GM20431 (cell line): ENCODE results near the gene MPP4.
"Not testable (repeated sequence)": the region's sequence is repeated elsewhere in the genome, so short reads cannot be mapped to it uniquely, and the experiment has no call there.

ENCODE experiments used
- in situ Hi-C: fragments of 300-500 bp; cut with MseI, MboI; formaldehyde crosslinking; loops from one replicate; pipeline ENCODE4 v1.15.0; 2020; ENCODE audit warnings: low sequenced_read_pairs; ENCODE audit not compliant: unreplicated experiment

MPP4 gene

DNA sequence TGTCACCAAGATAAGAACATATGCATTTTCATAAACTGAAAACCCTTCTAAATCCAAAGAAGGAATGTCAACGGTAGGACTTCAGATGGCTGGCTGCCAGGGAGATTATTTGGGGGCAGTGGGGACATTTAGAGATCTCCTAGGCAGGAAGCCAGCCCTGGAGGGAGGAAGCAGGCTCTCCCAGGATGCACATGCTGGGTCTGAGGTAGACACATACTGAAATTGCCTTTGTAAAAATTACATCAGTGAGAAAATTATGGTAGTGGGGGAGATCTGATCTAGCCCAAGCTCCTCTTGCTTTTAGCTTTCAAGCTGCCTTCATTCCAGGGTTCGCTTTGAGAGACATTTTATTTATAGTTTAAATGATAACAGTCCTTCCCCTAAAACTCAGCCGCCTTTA is 24.1 kb downstream of the MPP4 start:
- in situ Hi-C loops = no loop called here

DNA sequence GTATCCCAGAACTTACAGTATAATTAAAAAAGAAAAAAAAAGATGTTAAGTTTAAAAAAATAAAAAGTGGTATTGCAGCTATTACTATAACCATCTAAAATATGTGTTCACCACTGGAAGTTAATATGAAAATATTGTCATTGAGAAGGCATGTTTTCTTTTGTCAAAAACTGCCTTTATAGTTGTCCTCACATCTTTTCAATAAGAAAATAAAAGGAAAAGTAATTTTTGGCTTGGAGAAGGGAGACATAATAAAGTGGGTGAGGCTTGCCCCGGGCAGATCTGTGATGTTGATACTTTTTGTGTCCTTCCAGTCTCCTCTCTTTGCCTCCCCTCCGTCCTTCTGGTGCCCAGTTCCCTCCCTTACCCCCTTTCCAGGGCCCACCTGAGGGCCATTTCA is 24.9 kb downstream of the MPP4 start:
- in situ Hi-C loops = no loop called here

GRCh38 chr2:201671205-201671604 is 27.2 kb downstream of the MPP4 start:
- in situ Hi-C loops = not testable (repeated sequence)

- in situ Hi-C loops = no loop called here
These were observed 28.6 kb downstream of the MPP4 start for GRCh38 chr2:201669865-201670264.

- in situ Hi-C loops = no loop called here
These were observed 30.0 kb downstream of the MPP4 start for GRCh38 chr2:201668402-201668910.

- in situ Hi-C loops = no loop called here
These were observed 34.1 kb downstream of the MPP4 start for GRCh38 chr2:201664334-201664733.

GRCh38 chr2:201661366-201661765 is 37.1 kb downstream of the MPP4 start:
- in situ Hi-C loops = no loop called here

DNA sequence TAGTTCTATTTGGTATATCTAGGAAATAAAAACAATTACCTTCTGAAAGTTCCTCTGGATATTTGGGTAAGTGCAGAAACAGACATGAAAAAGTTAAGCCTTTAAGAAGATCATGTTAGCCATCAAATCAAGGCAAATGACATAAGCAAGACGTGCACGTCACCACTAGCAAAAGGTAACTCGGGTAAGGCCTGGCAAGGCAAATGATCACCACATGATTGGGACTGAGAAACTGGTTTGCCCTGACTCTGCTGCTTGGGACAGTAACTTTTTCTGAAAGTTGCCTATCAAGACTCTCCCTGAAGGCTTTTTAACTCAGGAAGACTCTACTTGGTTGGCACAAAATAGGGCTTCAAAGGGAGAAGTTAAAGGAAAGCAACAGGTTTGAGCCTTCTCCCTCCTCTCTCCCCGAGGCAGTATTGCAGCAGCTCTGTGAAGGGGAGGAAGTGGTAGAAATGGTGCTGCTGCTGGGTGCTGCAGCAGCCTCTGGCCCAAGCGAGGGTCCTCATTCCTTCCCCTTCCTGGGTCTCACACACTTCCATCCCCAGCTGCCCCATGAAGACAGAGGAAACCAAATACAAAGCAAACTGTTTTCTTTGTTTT is 38.0 kb downstream of the MPP4 start:
- in situ Hi-C loops = no loop called here

GRCh38 chr2:201656740-201657139 is 41.7 kb downstream of the MPP4 start:
- in situ Hi-C loops = no loop called here

DNA sequence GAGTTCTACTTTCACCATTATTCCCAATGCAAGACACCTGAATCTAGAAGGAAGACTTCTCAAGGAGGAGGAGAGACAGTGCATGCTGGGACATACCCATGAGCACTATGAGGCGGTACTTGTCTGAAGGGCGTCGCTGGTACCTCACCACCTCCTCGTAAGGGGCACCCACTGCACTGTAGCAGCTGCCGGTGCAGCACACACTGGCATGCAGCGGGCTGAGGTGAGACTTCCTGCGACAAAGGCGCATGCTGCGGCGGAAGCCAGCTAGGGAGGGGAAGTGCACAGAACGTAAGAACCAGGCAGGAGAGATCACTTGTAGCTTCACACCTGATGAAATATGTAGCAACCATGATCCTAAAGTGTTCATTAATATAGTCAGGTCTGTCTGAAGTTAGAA is 42.3 kb downstream of the MPP4 start:
- in situ Hi-C loops = no loop called here

DNA sequence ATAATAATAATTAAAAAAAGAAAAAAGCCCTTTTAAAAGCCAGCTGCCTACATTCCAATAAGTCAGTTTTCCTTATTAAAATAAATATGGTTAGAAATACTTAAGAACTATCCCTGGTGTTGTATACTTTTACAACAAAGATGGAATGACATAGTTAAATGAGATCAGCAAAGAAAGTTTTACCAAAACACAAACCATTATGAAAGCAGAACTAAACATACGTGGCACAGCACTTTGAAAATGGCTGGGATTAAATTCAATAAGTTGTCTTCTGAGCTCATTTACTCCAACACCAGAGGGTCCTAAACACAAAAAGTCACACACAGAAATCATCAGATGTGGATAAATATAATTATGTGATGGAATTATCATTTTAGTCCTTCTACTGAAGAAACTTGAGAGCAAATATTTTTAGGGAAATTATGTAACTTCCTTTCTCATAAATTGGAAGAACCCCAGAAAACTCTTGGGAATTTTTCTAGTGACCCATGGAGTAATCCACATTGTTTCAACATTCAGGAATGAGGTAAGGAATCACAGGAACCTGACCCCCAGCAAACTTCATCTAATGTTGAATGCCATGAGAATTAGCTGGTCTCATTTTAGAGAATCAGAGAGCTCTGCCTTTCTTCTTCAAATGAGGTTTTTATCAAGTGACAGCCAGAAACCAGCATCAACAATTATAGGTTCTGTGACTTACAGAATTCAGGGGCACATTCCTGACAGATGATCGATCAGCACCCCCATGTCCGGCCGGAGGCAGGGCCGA is 43.6 kb downstream of the MPP4 start:
- in situ Hi-C loops = no loop called here

- in situ Hi-C loops = no loop called here
These were observed 45.2 kb downstream of the MPP4 start for GRCh38 chr2:201653221-201653620.

DNA sequence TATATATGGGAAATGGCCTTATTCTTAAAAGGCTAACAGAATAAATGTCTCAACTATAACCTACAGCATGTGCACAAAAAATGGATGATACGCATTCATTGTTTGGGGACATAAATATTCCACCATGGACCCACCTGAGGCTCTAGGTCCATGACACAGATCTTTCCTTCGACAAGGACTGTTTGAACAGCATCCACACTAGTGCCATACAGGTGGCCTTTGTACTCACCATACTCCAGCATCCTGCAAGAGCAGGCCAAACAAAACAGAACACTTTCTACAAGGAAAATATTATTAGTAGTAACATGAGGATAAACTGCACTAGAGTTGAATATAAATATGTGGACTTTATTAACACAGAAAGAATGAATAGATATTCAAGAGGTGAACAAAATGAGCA is 49.0 kb downstream of the MPP4 start:
- in situ Hi-C loops = no loop called here

GRCh38 chr2:201647431-201647830 is 51.0 kb downstream of the MPP4 start:
- in situ Hi-C loops = no loop called here

GRCh38 chr2:201644001-201644400 is 54.4 kb downstream of the MPP4 start:
- in situ Hi-C loops = no loop called here

- in situ Hi-C loops = no loop called here
These were observed 55.1 kb downstream of the MPP4 start, which contains the start of gene TMEM237 for GRCh38 chr2:201643216-201643890. Gene TMEM237, minus strand, starts transcription at chr2:201643503. Its CDS starts 103 bp downstream, at chr2:201643400.

GRCh38 chr2:201642579-201643215 is 55.7 kb downstream of the MPP4 start:
- in situ Hi-C loops = no loop called here

DNA sequence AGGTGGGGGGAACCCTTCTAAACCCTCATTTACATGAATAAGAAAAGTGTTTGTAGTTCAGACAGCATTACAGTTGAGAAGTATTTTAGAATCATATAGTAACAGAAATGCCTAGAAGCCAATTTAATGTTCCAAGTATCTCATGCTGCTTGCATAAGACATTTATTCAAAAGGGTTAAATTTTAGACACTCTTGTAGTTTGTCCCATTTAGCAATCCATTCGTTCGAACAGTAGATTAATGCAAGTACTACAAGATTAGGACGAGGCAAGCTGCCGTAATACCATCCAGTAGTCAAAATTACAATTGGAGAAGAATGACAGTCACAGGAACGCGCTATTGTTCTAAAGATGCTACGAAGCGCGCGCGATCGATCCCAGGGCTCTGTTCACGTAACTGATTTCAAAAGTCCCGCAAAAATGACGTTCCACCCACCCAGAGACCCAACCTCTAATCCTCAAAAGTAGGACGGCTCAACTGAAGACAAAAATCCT is 56.3 kb downstream of the MPP4 start:
- in situ Hi-C loops = no loop called here

- in situ Hi-C loops = no loop called here
These were observed 59.2 kb downstream of the MPP4 start for GRCh38 chr2:201639205-201639604.

- in situ Hi-C loops = no loop called here
These were observed 60.1 kb downstream of the MPP4 start for GRCh38 chr2:201638326-201638725.
